DLD1 (cell line): Measurements from ENCODE around the gene REN.

Source experiments
- in situ Hi-C: cut with HindIII; loops from 2 replicates; pipeline ENCODE4 v1.10.0; 2017; ENCODE audit warnings: low sequenced_read_pairs

The REN gene

GRCh38 chr1:204139088-204139487 lies 27.0 kb downstream of the REN start:
- in situ Hi-C loops: no loop called here

GRCh38 chr1:204136814-204137213 lies 29.3 kb downstream of the REN start:
- in situ Hi-C loops: no loop called here

- in situ Hi-C loops: no loop called here
These were observed 32.0 kb downstream of the REN start for GRCh38 chr1:204134103-204134502.

- in situ Hi-C loops: no loop called here
These were observed 33.4 kb downstream of the REN start for GRCh38 chr1:204132718-204133117.

GRCh38 chr1:204131978-204132377 lies 34.2 kb downstream of the REN start:
- in situ Hi-C loops: no loop called here

GRCh38 chr1:204130981-204131892 lies 34.9 kb downstream of the REN start:
- in situ Hi-C loops: no loop called here

GRCh38 chr1:204130178-204130577 lies 36.0 kb downstream of the REN start:
- in situ Hi-C loops: no loop called here

- in situ Hi-C loops: no loop called here
These were observed 36.9 kb downstream of the REN start for GRCh38 chr1:204128964-204129896.

- in situ Hi-C loops: no loop called here
These were observed 37.6 kb downstream of the REN start for GRCh38 chr1:204128464-204128963.

GRCh38 chr1:204127597-204128242 lies 38.4 kb downstream of the REN start:
- in situ Hi-C loops: no loop called here

- in situ Hi-C loops: no loop called here
These were observed 39.2 kb downstream of the REN start for GRCh38 chr1:204126956-204127355.

- in situ Hi-C loops: no loop called here
These were observed 39.8 kb downstream of the REN start for GRCh38 chr1:204126386-204126785.

- in situ Hi-C loops: no loop called here
These were observed 40.3 kb downstream of the REN start for GRCh38 chr1:204125759-204126351.

- in situ Hi-C loops: no loop called here
These were observed 41.5 kb downstream of the REN start for GRCh38 chr1:204124639-204125038.

- in situ Hi-C loops: no loop called here
These were observed 42.8 kb downstream of the REN start for GRCh38 chr1:204123376-204123775.

GRCh38 chr1:204121840-204122555 lies 44.1 kb downstream of the REN start:
- in situ Hi-C loops: no loop called here

- in situ Hi-C loops: no loop called here
These were observed 49.6 kb downstream of the REN start for GRCh38 chr1:204116539-204116938.

- in situ Hi-C loops: no loop called here
These were observed 51.0 kb downstream of the REN start for GRCh38 chr1:204115116-204115515.

GRCh38 chr1:204114606-204115005 lies 51.5 kb downstream of the REN start:
- in situ Hi-C loops: loop anchor here (5.0 kb wide), 1 partner anchor 242 kb away; no protein-coding TSS in a partner anchor

- in situ Hi-C loops: loop anchor here (5.0 kb wide), 1 partner anchor 242 kb away; no protein-coding TSS in a partner anchor
These were observed 52.2 kb downstream of the REN start for GRCh38 chr1:204113896-204114295.
